Pons (tissue), 1 donor: Measurements from ENCODE around the gene ARHGAP10.
"Not testable (repeated sequence)": the region's sequence is repeated elsewhere in the genome, so short reads cannot be mapped to it uniquely, and the experiment has no call there.

Experiments
- DNase-seq: peaks from one replicate; pipeline ENCODE4 v3.0.0-alpha.2; 2016; ENCODE audit warnings: low spot score

The ARHGAP10 gene

GRCh38 chr4:147847751-147848590 lies 116.1 kb downstream of the ARHGAP10 start:
- no peak for DNase-seq

- no peak for DNase-seq
These were observed 116.7 kb downstream of the ARHGAP10 start for GRCh38 chr4:147848634-147849033.

GRCh38 chr4:147851135-147851534 lies 119.2 kb downstream of the ARHGAP10 start:
- no peak for DNase-seq

GRCh38 chr4:147853706-147854105 lies 121.8 kb downstream of the ARHGAP10 start:
- DNase-seq: no peak

- no peak for DNase-seq
These were observed 122.3 kb downstream of the ARHGAP10 start for GRCh38 chr4:147854154-147854553.

- DNase-seq: no peak
These were observed 123.7 kb downstream of the ARHGAP10 start for GRCh38 chr4:147855571-147856009.

- DNase-seq: no peak
These were observed 129.1 kb downstream of the ARHGAP10 start for GRCh38 chr4:147860960-147861359.

GRCh38 chr4:147862043-147862692 lies 130.3 kb downstream of the ARHGAP10 start:
- no peak for DNase-seq

GRCh38 chr4:147863111-147863747 lies 131.3 kb downstream of the ARHGAP10 start:
- no peak for DNase-seq

GRCh38 chr4:147863808-147864472 lies 132.1 kb downstream of the ARHGAP10 start:
- DNase-seq: no peak

- no peak for DNase-seq
These were observed 132.7 kb downstream of the ARHGAP10 start for GRCh38 chr4:147864607-147865006.

- DNase-seq: no peak
These were observed 134.0 kb downstream of the ARHGAP10 start for GRCh38 chr4:147865926-147866325.

GRCh38 chr4:147866532-147867271 lies 134.8 kb downstream of the ARHGAP10 start:
- DNase-seq: peak; percentile 96

GRCh38 chr4:147874109-147874508 lies 142.2 kb downstream of the ARHGAP10 start:
- no peak for DNase-seq

- no peak for DNase-seq
These were observed 145.5 kb downstream of the ARHGAP10 start for GRCh38 chr4:147877308-147877771.

- no peak for DNase-seq
These were observed 147.8 kb downstream of the ARHGAP10 start for GRCh38 chr4:147879676-147880075.

- DNase-seq: no peak
These were observed 148.6 kb downstream of the ARHGAP10 start for GRCh38 chr4:147880511-147880910.

GRCh38 chr4:147884536-147884935 lies 152.6 kb downstream of the ARHGAP10 start:
- DNase-seq: no peak

GRCh38 chr4:147885216-147885615 lies 153.3 kb downstream of the ARHGAP10 start:
- DNase-seq: not testable (repeated sequence)

- no peak for DNase-seq
These were observed 159.7 kb downstream of the ARHGAP10 start for GRCh38 chr4:147891476-147892115.

- DNase-seq: no peak
These were observed 167.6 kb downstream of the ARHGAP10 start for GRCh38 chr4:147899512-147899911.
